H1 (cell line): ENCODE measurements around the gene ETV2. TPM values are rescaled to one million over a fixed set of nuclear protein-coding genes. Genes with fewer than 3 reads are reported as not detected.

Source experiments
- CHD7 ChIP-seq: fragments of 300-600 bp; sonication (generic); IDR thresholded peaks from 2 replicates; pipeline ENCODE4 v1.7.1; 2012; ENCODE audit warnings: low read length, moderate library complexity, mild to moderate bottlenecking, inconsistent platforms; ENCODE audit not compliant: insufficient replicate concordance
- polyA plus RNA-seq, 7 experiments: library from polyadenylated mRNA; depleted of rRNA in 3 of 7; stranded (reverse) in 5 of 7; unstranded in 2 of 7; fragments of >200 nt in 5 of 7; fragments of 200-250 nt in 2 of 7; gene quantifications; 1 replicate in 5 of 7; 2 replicates in 1 of 7; 4 replicates in 1 of 7; pipeline versions ENCODE4 v1.2.1 to v1.2.3, GENCODE V29; 2011 to 2013; ENCODE audit warnings: missing spikeins in 2 of 7, mixed read lengths in 2 of 7
- total RNA-seq: library from RNA; stranded (reverse); fragmentation: NEBNext Ultra II Directional; extraction: Animal tissue kit (Norgen Biotek cat#: 25700); gene quantifications from 2 replicates; pipeline ENCODE4 v1.2.1, GENCODE V29; 2021

The ETV2 gene
- total and polyA plus RNA-seq, 2 of the 8 experiments (the other 6 are each of a cell fraction or from before 2014, with no cell fraction given) = 0.88 to 1.3 TPM

- TF ChIP-seq CHD7 = no peak
These were observed 15.2 kb downstream of the ETV2 start (continued) for GRCh38 chr19:35656700-35657099.
